LNCAP (cell line): ENCODE data around the gene OTOGL.

ENCODE experiments used
- TF ChIP-seq, protein P1 (sequence below): fragments of 450-650 bp; IDR thresholded peaks from 2 replicates; pipeline ENCODE4 v1.5.1; 2017; ENCODE audit warnings: mild to moderate bottlenecking

Gene OTOGL

DNA sequence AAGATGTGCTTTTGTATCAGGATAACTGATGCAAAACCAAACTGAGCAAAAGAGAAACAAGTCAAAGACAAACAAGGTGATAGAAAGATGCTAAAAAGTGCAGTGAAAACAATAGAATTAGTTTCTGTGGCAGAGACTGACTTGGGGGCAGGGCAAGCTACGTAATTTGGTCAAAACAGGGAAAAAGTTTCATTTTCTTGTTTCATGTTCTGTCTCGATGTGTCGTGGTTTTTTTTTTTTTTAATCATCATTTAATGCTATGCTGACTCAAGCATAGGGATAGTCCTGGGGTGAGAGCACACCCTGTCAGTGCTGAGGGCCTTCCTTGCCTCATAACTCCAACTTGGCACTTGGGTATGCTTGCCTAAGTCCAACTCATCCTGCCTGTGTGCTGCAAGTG is 200.6 kb downstream of the OTOGL start:
- TF ChIP-seq, protein P1, sequence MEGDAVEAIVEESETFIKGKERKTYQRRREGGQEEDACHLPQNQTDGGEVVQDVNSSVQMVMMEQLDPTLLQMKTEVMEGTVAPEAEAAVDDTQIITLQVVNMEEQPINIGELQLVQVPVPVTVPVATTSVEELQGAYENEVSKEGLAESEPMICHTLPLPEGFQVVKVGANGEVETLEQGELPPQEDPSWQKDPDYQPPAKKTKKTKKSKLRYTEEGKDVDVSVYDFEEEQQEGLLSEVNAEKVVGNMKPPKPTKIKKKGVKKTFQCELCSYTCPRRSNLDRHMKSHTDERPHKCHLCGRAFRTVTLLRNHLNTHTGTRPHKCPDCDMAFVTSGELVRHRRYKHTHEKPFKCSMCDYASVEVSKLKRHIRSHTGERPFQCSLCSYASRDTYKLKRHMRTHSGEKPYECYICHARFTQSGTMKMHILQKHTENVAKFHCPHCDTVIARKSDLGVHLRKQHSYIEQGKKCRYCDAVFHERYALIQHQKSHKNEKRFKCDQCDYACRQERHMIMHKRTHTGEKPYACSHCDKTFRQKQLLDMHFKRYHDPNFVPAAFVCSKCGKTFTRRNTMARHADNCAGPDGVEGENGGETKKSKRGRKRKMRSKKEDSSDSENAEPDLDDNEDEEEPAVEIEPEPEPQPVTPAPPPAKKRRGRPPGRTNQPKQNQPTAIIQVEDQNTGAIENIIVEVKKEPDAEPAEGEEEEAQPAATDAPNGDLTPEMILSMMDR = no peak

DNA sequence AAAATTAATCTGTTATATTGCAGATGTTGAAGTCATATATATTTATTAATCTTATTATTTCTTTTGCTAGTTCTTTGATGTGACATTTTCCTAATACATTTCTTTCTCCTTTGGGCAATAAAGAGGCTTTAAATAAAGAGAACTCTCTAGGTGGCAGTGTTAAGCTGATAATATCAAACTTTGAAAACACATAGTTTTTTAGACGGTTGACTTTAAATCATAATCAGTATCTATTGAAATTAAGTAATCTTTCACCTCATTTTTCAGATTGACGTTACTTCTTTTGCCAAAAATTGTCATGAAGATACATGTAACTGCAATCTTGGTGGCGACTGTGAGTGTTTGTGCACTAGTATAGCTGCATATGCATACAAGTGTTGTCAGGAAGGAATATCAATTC is 213.9 kb downstream of the OTOGL start:
- TF ChIP-seq, protein P1 = peak; percentile 47; the same call in 1 of the 2 replicates

DNA sequence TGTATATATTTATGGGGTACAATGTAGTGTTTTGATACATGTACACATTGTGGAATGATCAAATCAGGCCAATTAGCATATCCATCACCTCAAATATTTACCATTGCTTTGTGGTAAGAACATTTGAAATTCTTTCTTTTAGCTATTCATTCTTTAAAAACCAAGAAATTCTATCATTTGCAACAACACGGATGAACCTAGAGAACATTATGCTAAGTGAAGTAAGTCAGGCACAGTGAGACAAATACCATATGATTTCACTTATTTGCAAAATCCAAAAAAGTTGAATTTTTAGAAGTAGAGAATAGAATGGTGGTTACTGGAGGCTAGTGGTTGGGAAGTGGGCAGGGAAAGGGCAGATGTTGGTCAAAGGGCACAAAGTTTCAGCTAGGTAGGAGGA is 215.4 kb downstream of the OTOGL start:
- TF ChIP-seq, protein P1 = no peak

DNA sequence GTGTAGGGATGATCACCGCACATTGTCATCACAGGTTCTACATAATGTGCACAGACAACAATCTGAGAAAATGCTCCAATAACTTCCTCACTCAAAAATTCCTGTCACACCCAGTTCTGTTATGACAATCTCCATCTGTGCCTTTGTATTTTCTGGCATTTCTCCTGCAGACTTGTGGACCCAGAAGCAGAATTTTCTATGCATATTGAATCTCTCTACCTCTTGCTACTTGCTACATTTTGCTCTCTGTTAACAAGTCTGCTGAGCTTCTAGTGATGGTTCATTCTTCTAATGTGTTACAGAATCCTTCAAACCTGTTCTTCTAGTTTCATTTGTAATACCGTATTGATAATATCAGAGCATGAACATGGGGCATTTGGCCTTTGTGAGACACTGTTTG is 216.9 kb downstream of the OTOGL start:
- TF ChIP-seq, protein P1 = no peak

DNA sequence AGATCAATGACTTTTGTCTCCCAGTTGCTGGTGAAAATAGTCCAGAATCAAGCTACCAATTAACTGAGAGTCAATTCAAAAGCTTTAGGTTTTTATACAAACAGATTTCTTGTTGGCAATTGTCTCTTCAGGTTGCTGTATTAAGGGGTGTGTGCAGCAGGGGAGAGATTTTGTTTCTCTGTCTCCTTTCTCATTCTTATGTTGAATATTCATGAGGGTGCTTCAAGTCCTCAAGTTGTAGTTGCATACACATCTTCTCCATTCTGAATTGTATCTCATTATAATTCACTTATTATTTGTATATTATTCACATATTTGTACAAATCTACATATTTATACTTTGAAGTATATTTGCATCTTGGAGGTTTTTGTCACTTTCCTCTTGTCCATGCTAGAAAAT is 218.0 kb downstream of the OTOGL start:
- TF ChIP-seq, protein P1 = no peak

- TF ChIP-seq, protein P1 = no peak
Measured at GRCh38 chr12:80317899-80318298, 218.6 kb downstream of the OTOGL start.

- TF ChIP-seq, protein P1 = no peak
Measured at GRCh38 chr12:80320121-80320678, 220.9 kb downstream of the OTOGL start.

GRCh38 chr12:80321653-80322052 is 222.3 kb downstream of the OTOGL start:
- TF ChIP-seq, protein P1 = no peak
